HEK293 (cell line): ENCODE results near the gene OR5AC2.

ENCODE experiments used
- CTCF ChIP-seq: fragments of 450-650 bp; formaldehyde crosslinking; IDR thresholded peaks from 2 replicates; pipeline ENCODE4 v1.5.1; 2016; ENCODE audit warnings: missing biosample characterization, missing genetic modification characterization
- REPIN1 ChIP-seq: fragments of 450-650 bp; formaldehyde crosslinking; IDR thresholded peaks from 2 replicates; pipeline ENCODE4 v1.5.1; 2017; ENCODE audit warnings: missing biosample characterization, missing genetic modification characterization, low read depth
- ZNF544 ChIP-seq: fragments of 450-650 bp; formaldehyde crosslinking; IDR thresholded peaks from 2 replicates; pipeline ENCODE4 v1.5.0; 2017; ENCODE audit warnings: missing biosample characterization, missing genetic modification characterization
- TF ChIP-seq, protein P1 (sequence below): fragments of 450-650 bp; formaldehyde crosslinking; IDR thresholded peaks from 2 replicates; pipeline ENCODE4 v1.5.1; 2016; ENCODE audit warnings: missing biosample characterization, missing genetic modification characterization

DNA sequence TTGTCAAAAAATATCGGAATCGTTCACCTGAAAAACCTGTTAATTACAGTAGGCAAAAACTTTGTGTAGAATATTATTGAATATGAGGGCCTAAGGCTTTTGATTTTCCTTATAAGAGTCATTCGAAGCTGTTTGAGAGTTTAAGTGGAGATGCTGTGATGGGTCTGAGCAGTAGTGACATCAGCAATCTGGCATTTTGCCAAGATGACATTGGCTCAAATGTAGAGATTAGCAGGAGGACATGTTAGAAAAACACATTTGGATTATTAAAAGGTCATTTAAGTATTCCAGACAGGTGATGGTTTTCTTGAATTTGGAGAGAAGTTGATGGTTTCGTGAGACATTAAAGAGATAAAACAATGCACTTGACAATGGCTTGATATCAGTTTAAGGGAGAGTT is 12.9 kb downstream of the OR5AC2 start:
- TF ChIP-seq, protein P1, sequence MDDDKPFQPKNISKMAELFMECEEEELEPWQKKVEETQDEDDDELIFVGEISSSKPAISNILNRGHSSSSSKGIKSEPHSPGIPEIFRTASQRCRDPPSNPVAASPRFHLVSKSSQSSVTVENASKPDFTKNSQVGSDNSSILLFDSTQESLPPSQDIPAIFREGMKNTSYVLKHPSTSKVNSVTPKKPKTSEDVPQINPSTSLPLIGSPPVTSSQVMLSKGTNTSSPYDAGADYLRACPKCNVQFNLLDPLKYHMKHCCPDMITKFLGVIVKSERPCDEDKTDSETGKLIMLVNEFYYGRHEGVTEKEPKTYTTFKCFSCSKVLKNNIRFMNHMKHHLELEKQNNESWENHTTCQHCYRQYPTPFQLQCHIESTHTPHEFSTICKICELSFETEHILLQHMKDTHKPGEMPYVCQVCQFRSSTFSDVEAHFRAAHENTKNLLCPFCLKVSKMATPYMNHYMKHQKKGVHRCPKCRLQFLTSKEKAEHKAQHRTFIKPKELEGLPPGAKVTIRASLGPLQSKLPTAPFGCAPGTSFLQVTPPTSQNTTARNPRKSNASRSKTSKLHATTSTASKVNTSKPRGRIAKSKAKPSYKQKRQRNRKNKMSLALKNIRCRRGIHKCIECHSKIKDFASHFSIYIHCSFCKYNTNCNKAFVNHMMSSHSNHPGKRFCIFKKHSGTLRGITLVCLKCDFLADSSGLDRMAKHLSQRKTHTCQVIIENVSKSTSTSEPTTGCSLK (tag by site-specific recombination), result no peak
- TF ChIP-seq CTCF (tag by site-specific recombination) (no peak), ZNF544 (tag by site-specific recombination) (no peak), REPIN1 (tag by site-specific recombination) (no peak)
